Keratinocyte (primary cell): ENCODE data around the gene LAMA4. TPM values are rescaled to one million over a fixed set of nuclear protein-coding genes. Genes with fewer than 3 reads are reported as not detected.

Source experiments
- DNase-seq: peaks from one replicate; pipeline ENCODE4 v3.0.0-alpha.2; 2011; ENCODE audit warnings: low read depth, missing footprints, low spot score
- FAIRE-seq: peaks from 2 replicates; lab custom pipeline; 2011; peaks lifted over from hg19 to GRCh38; lab: Jason Lieb, UNC
- H2AFZ ChIP-seq: 2 replicates; pipeline ENCODE4 v1.6.0; 2012; ENCODE audit warnings: low read length, control low read depth, inconsistent platforms; ENCODE audit not compliant: control insufficient read depth
- H3K27ac ChIP-seq: 2 replicates; pipeline ENCODE4 v1.5.1; 2011; ENCODE audit warnings: low read length; ENCODE audit not compliant: control insufficient read depth, insufficient read depth
- H3K27me3 ChIP-seq: 3 replicates; pipeline ENCODE4 v1.6.0; 2011; ENCODE audit warnings: low read length; ENCODE audit not compliant: control insufficient read depth, insufficient read depth; ENCODE audit errors: extremely low read depth
- H3K36me3 ChIP-seq, 2 experiments: 2 replicates in 1 of 2; 3 replicates in 1 of 2; pipeline ENCODE4 v1.5.1; 2011; ENCODE audit warnings: low read length in 2 of 2, mild to moderate bottlenecking in 1 of 2; ENCODE audit not compliant: control insufficient read depth in 2 of 2, insufficient read depth in 2 of 2; ENCODE audit errors: extremely low read depth in 1 of 2
- H3K4me1 ChIP-seq: 3 replicates; pipeline ENCODE4 v1.5.1; 2011; ENCODE audit warnings: low read length; ENCODE audit not compliant: control insufficient read depth, insufficient read depth; ENCODE audit errors: extremely low read depth
- H3K4me2 ChIP-seq: 3 replicates; pipeline ENCODE4 v1.6.0; 2011; ENCODE audit warnings: low read depth, low read length; ENCODE audit not compliant: control insufficient read depth, insufficient read depth; ENCODE audit errors: extremely low read depth
- H3K4me3 ChIP-seq, 3 experiments: fragments of 200-600 bp in 1 of 3; sonication (generic) in 1 of 3; 2 replicates in 2 of 3; 3 replicates in 1 of 3; pipeline ENCODE4 v1.5.1; 2011 to 2016; ENCODE audit warnings: low read length in 3 of 3, mild to moderate bottlenecking in 3 of 3, control low read depth in 2 of 3, inconsistent platforms in 1 of 3, low read depth in 1 of 3, mixed read lengths in 1 of 3, mixed run types in 1 of 3, moderate library complexity in 1 of 3; ENCODE audit not compliant: control insufficient read depth in 2 of 3, insufficient read depth in 2 of 3; ENCODE audit errors: extremely low read depth in 1 of 3
- H3K79me2 ChIP-seq: 2 replicates; pipeline ENCODE4 v1.6.0; 2012; ENCODE audit warnings: low read length; ENCODE audit not compliant: control insufficient read depth, insufficient read depth
- H3K9ac ChIP-seq: 3 replicates; pipeline ENCODE4 v1.6.0; 2011; ENCODE audit warnings: low read length; ENCODE audit not compliant: control insufficient read depth, insufficient read depth; ENCODE audit errors: extremely low read depth
- H3K9me1 ChIP-seq: 3 replicates; pipeline ENCODE4 v1.6.0; 2011; ENCODE audit warnings: low read length; ENCODE audit not compliant: control insufficient read depth, insufficient read depth; ENCODE audit errors: extremely low read depth
- H3K9me3 ChIP-seq: 2 replicates; pipeline ENCODE4 v1.5.1; 2012; ENCODE audit warnings: low read depth, low read length; ENCODE audit not compliant: control insufficient read depth
- H4K20me1 ChIP-seq: 3 replicates; pipeline ENCODE4 v1.6.0; 2011; ENCODE audit warnings: low read length; ENCODE audit not compliant: control insufficient read depth, insufficient read depth; ENCODE audit errors: extremely low read depth
- EZH2 ChIP-seq: IDR thresholded peaks from one replicate; pipeline ENCODE4 v1.6.1; 2012; ENCODE audit warnings: inconsistent platforms, mild to moderate bottlenecking, low read length, moderate library complexity
- dilution Hi-C: fragments of 300-500 bp; cut with MboI; formaldehyde crosslinking; loops from one replicate; pipeline ENCODE4 v1.7.0; 2020; ENCODE audit warnings: low sequenced_read_pairs; ENCODE audit not compliant: extremely low pct_ligation_motif_present
- polyA plus RNA-seq, 5 experiments: library from polyadenylated mRNA; depleted of rRNA in 3 of 5; stranded (reverse) in 3 of 5; stranded (forward) in 1 of 5; unstranded in 1 of 5; fragments of >200 nt; gene quantifications; 1 replicate in 1 of 5; 2 replicates in 3 of 5; 3 replicates in 1 of 5; pipeline versions ENCODE4 v1.2.1 to v1.2.3, GENCODE V29; 2011 to 2012; ENCODE audit warnings: missing spikeins in 2 of 5, low read depth in 1 of 5, low replicate concordance in 1 of 5
- TF ChIP-seq, protein P1 (sequence below), 3 experiments: IDR thresholded peaks in 1 of 3; conservative IDR thresholded peaks in 1 of 3; optimal IDR thresholded peaks in 1 of 3; 2 replicates in 2 of 3; 3 replicates in 1 of 3; pipeline versions ENCODE3 to v1.5.1; 2011; ENCODE audit warnings: low read length in 3 of 3, mild to moderate bottlenecking in 3 of 3, moderate library complexity in 2 of 3, control low read depth in 1 of 3, inconsistent platforms in 1 of 3; ENCODE audit not compliant: insufficient read depth in 2 of 3; ENCODE audit errors: extremely low read depth in 1 of 3

The LAMA4 gene
- polyA plus RNA-seq, 1 donor (not counting 4 experiments of a cell fraction or from before 2014, with no cell fraction given): 0.12 TPM

DNA sequence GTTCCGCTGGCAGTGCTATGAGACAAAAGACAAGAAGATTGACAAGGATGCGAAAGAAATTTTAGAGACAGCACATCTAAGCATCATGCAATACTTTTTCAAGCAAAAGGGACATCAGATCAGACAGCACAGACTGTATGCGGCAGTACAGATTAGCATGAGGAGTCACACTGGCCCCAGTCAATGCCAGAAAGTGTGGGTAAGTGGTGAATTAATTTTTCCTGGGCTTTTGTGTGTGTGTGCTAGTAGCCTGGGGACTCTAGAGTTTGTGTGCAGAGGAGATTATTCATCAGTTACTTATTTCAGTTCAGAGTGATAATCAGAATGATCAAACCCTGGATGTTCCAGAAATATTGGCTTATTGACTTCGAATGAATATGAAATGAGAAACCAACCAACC lies 47.2 kb downstream of the LAMA4 start:
- H3K36me3 ChIP-seq: no peaks in the 10 kb centered on the region
- no peaks in the 10 kb centered on the region for H4K20me1 ChIP-seq
- no peak overlapping the region for H3K9ac ChIP-seq
- DNase-seq (no peak), FAIRE-seq (no peak)
- no peak overlapping the region for H3K4me2 ChIP-seq
- H3K9me1 ChIP-seq: no peaks in the 10 kb centered on the region
- H3K27ac ChIP-seq: no peak overlapping the region
- no peaks in the 10 kb centered on the region for H3K79me2 ChIP-seq
- peaks cover 24% of the 10 kb centered on the region for H3K4me1 ChIP-seq
- H3K9me3 ChIP-seq: no peaks in the 10 kb centered on the region
- no peak for TF ChIP-seq EZH2
- TF ChIP-seq, protein P1, sequence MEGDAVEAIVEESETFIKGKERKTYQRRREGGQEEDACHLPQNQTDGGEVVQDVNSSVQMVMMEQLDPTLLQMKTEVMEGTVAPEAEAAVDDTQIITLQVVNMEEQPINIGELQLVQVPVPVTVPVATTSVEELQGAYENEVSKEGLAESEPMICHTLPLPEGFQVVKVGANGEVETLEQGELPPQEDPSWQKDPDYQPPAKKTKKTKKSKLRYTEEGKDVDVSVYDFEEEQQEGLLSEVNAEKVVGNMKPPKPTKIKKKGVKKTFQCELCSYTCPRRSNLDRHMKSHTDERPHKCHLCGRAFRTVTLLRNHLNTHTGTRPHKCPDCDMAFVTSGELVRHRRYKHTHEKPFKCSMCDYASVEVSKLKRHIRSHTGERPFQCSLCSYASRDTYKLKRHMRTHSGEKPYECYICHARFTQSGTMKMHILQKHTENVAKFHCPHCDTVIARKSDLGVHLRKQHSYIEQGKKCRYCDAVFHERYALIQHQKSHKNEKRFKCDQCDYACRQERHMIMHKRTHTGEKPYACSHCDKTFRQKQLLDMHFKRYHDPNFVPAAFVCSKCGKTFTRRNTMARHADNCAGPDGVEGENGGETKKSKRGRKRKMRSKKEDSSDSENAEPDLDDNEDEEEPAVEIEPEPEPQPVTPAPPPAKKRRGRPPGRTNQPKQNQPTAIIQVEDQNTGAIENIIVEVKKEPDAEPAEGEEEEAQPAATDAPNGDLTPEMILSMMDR (optimal IDR thresholded peaks at IDR 0.05 in 1 of 3, IDR thresholded peaks at IDR 0.05 in 1 of 3, conservative IDR thresholded peaks at IDR 0.05 in 1 of 3; ENCODE audit: extremely low read depth in 1 of 3, insufficient read depth in 2 of 3, low read length in 3 of 3): no peak
- dilution Hi-C loops: no loop called here
- H3K4me3 ChIP-seq: no peak overlapping the region
- no peaks in the 10 kb centered on the region for H3K27me3 ChIP-seq
- H2AFZ ChIP-seq: no peak overlapping the region

DNA sequence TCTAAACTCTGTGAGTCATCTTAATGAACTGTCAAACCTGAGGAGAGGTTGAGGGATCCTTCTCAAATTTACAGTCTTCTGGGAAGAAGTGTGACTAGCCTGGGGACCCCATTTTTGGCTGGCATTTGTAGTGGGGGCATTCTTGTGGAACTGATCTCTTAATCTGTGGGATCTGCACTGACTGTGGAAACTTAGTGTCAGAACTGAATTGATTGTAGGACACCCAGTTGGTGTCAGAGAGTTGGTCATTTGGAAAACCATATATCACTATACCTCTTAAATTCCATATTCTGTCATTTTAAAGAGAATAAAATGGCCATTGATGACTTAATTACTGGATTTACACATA lies 48.3 kb downstream of the LAMA4 start:
- Histone ChIP-seq H3K4me3 (no peak overlapping the region), H4K20me1 (no peaks in the 10 kb centered on the region), H3K9me3 (no peaks in the 10 kb centered on the region), H2AFZ (no peak overlapping the region), H3K27ac (no peak overlapping the region), H3K36me3 (no peaks in the 10 kb centered on the region), H3K9me1 (no peaks in the 10 kb centered on the region), H3K4me1 (peaks cover 24% of the 10 kb centered on the region), H3K27me3 (no peaks in the 10 kb centered on the region), H3K79me2 (no peaks in the 10 kb centered on the region), H3K9ac (no peak overlapping the region), H3K4me2 (no peak overlapping the region)
- DNase-seq (no peak), FAIRE-seq (no peak)
- TF ChIP-seq EZH2: no peak
- TF ChIP-seq, protein P1 (optimal IDR thresholded peaks at IDR 0.05 in 1 of 3, IDR thresholded peaks at IDR 0.05 in 1 of 3, conservative IDR thresholded peaks at IDR 0.05 in 1 of 3; ENCODE audit: extremely low read depth in 1 of 3, insufficient read depth in 2 of 3, low read length in 3 of 3): no peak
- dilution Hi-C loops: no loop called here
